Measurements from ENCODE around the gene PCED1A. TPM values are rescaled to one million over a fixed set of nuclear protein-coding genes. Genes with fewer than 3 reads are reported as not detected.

PCED1A gene
- total and polyA plus RNA-seq, 9 donors, result 6.0 to 58.0 (median 39.1) TPM

GRCh38 chr20:2798814-2799213, 41.6 kb downstream of the PCED1A start:
- Histone ChIP-seq H3K27me3 (no peaks in the 10 kb centered on the region), H3K4me1 (ENCODE audit: insufficient read depth) (peaks cover 7% of the 10 kb centered on the region), H3K9me3 (no peaks in the 10 kb centered on the region), H3K36me3 (no peaks in the 10 kb centered on the region), H3K4me3 (no peak overlapping the region), H3K27ac (no peak overlapping the region)
- 75 to 82% (median 79%) methylated on average over 6 of the region's 6 CpGs for WGBS, 3 donors
- DNase-seq, result no peak
- intact Hi-C loops (cut with DNase I), result no loop called here
- TF ChIP-seq EP300 (IDR thresholded peaks at IDR 0.05), result no peak
- no peak for TF ChIP-seq POLR2A (IDR thresholded peaks at IDR 0.05)
- no peak for TF ChIP-seq CTCF (IDR thresholded peaks at IDR 0.05)

DNA sequence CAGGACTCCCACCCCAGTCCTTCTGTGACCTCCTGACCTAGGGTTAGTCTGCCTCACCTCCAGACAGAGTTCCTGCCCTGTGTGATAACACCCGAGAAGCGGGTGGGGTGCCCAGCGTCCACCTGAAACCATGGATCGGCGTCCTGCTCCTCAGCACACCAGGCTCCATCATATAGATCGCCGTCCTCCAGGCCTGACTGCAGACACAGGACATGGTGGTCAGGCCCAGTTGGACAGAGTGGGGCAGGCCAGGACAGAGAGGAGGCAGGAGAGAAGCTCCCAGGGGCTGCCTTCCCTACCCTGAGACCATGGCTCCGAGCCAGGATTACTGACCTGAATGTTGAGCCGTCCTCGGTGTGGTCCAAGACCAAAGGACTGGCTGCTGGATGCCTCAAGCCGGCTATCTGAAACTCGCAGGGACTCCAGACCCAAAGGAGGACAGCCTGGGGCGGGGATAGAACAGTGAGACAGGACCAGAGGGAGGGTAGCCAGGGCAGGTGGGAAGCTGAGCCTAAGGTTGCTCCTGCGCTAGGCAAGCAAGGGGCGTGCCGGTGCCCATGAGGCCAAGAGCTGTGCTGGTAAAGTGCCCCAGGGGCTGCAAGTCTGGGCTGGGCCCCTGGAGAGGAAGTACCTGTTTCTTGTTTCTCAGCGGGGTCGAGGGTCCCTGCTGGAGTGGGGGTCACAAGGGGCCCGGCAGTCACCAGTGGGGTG, 42.2 kb downstream of the PCED1A start:
- TF ChIP-seq CTCF (IDR thresholded peaks at IDR 0.05) (no peak), POLR2A (IDR thresholded peaks at IDR 0.05) (no peak), EP300 (IDR thresholded peaks at IDR 0.05) (no peak)
- no peaks in the 10 kb centered on the region for H3K9me3 ChIP-seq
- no peak for DNase-seq
- H3K4me1 ChIP-seq (ENCODE audit: insufficient read depth), result peaks cover 7% of the 10 kb centered on the region
- no peaks in the 10 kb centered on the region for H3K36me3 ChIP-seq
- H3K27ac ChIP-seq, result no peak overlapping the region
- no peak overlapping the region for H3K4me3 ChIP-seq
- no peaks in the 10 kb centered on the region for H3K27me3 ChIP-seq
- intact Hi-C loops (cut with DNase I), result no loop called here
- WGBS, 3 donors, result 84 to 91% (median 87%) methylated on average over 19 of the region's 19 CpGs

DNA sequence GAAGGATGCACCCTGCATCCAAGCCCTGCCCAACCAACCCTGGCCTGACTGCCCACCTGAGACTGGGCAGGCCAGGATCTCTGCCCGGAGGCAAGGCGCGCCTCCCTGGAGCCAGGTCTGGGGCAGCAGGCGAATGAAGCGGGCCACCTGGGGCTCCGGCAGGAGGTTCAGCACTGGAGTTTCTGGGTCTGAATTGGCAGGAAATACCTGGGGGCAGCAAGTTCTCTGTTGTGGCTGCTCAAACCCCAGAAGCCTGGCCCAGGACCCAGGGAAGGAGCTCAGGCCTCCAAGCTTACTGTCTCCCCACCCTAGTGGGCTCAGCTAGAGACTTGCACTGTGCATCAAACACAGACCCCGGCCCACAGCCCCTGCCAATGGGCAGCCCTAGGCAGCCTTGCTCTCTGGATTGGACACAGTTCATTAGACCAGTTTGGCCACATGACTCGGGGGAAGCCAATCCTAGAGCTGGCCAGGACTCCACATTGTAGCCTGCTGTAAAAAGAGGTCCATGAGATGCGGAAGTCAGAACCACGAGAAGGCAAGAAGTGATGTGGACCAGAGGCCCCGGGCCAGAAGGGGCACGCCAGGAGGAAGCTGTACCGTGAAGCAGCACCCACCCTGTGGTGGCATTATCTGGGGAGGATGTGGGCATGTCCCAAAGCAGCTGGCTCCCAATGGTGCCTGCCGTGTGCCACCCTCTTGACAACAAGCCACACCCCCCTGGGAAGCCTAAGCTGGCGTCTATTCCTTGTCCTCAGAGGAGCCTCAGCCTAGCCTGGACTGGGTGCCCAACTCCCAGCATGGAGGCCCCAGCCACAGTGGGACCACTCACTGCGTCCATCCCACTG, 43.1 kb downstream of the PCED1A start:
- no peaks in the 10 kb centered on the region for H3K9me3 ChIP-seq
- TF ChIP-seq EP300 (IDR thresholded peaks at IDR 0.05), result no peak
- no peak for TF ChIP-seq POLR2A (IDR thresholded peaks at IDR 0.05)
- TF ChIP-seq CTCF (IDR thresholded peaks at IDR 0.05), result no peak
- no peak overlapping the region for H3K27ac ChIP-seq
- H3K36me3 ChIP-seq, result no peaks in the 10 kb centered on the region
- no peaks in the 10 kb centered on the region for H3K27me3 ChIP-seq
- WGBS, 3 donors, result 81 to 85% (median 83%) methylated on average over 14 to 16 of the region's 16 CpGs
- intact Hi-C loops (cut with DNase I), result no loop called here
- H3K4me1 ChIP-seq (ENCODE audit: insufficient read depth), result peaks cover 7% of the 10 kb centered on the region
- no peak for DNase-seq
- H3K4me3 ChIP-seq, result no peak overlapping the region

DNA sequence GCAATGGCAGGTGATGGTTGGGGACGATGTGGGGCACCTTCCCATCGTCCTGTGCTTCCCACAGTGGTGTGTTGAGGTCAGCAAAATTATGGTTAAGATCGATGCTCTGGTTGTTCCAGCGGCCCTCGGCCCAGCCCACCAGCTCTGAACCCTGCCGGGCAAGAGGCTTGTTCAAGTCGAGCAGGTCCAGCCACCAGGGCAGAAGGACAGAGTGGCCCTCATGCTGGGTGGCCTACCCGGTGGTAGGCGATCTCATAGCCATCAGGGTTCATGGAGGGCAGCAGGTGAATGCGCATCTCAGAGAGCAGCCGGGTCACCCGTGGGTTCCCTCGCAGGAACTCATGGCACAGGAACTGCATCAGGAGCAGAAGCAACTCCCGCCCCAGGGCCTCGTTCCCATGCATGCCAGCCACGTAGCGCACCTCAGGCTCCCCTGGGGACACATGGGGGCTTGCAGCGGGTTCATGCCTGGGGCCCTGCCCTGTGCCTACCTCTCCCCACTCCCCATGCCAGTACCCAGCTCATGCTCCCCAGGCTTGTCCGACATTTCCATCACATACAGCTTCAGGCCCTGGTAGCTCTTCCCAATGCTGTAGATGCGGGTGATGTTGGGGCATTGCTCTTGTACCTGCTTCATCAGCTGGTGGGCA, 44.3 kb downstream of the PCED1A start:
- no peak overlapping the region for H3K4me3 ChIP-seq
- H3K4me1 ChIP-seq (ENCODE audit: insufficient read depth), result peaks cover 7% of the 10 kb centered on the region
- H3K36me3 ChIP-seq, result no peaks in the 10 kb centered on the region
- intact Hi-C loops (cut with DNase I), result no loop called here
- 84 to 89% (median 86%) methylated on average over 20 of the region's 20 CpGs for WGBS, 3 donors
- no peaks in the 10 kb centered on the region for H3K27me3 ChIP-seq
- no peak for TF ChIP-seq POLR2A (IDR thresholded peaks at IDR 0.05)
- no peak overlapping the region for H3K27ac ChIP-seq
- H3K9me3 ChIP-seq, result no peaks in the 10 kb centered on the region
- DNase-seq, result no peak

Data from ovary (tissue), 9 donors.